GM21737 (cell line): ENCODE data around the gene CYSRT1.
"Not testable (repeated sequence)": the region's sequence is repeated elsewhere in the genome, so short reads cannot be mapped to it uniquely, and the experiment has no call there.

ENCODE experiments used
- ATAC-seq: cut with Tn5 transposase; IDR thresholded peaks from one replicate; pipeline ENCODE4 v1.9.1; 2021; ENCODE audit warnings: mild to moderate bottlenecking, moderate library complexity; ENCODE audit not compliant: unreplicated experiment

CYSRT1 gene

GRCh38 chr9:137247916-137248175 is 22.9 kb downstream of the CYSRT1 start:
- ATAC-seq, result no peak

- ATAC-seq, result no peak
Measured at GRCh38 chr9:137250329-137251193, 25.6 kb downstream of the CYSRT1 start.

- ATAC-seq, result no peak
Measured at GRCh38 chr9:137251194-137251461, 26.2 kb downstream of the CYSRT1 start, which contains the start of gene STPG3. Gene STPG3 (plus strand): TSS chr9:137251286. CDS start chr9:137251287, 1 bp downstream.

GRCh38 chr9:137251490-137252268 is 26.7 kb downstream of the CYSRT1 start:
- ATAC-seq, result no peak

GRCh38 chr9:137252555-137253506 is 27.9 kb downstream of the CYSRT1 start:
- no peak for ATAC-seq

GRCh38 chr9:137253717-137254623 is 29.0 kb downstream of the CYSRT1 start:
- ATAC-seq, result no peak

- ATAC-seq, result peak; percentile 69
Measured at GRCh38 chr9:137254624-137255447, 29.9 kb downstream of the CYSRT1 start, which contains the start of gene NELFB. Gene NELFB (plus strand): TSS chr9:137255327.

GRCh38 chr9:137255448-137256114 is 30.6 kb downstream of the CYSRT1 start:
- no peak for ATAC-seq

GRCh38 chr9:137256362-137256761 is 31.4 kb downstream of the CYSRT1 start:
- no peak for ATAC-seq

- ATAC-seq, result no peak
Measured at GRCh38 chr9:137256856-137257255, 31.9 kb downstream of the CYSRT1 start.

- ATAC-seq, result not testable (repeated sequence)
Measured at GRCh38 chr9:137262173-137262908, 37.4 kb downstream of the CYSRT1 start.

GRCh38 chr9:137262909-137263285 is 37.9 kb downstream of the CYSRT1 start:
- ATAC-seq, result no peak

GRCh38 chr9:137263506-137263905 is 38.5 kb downstream of the CYSRT1 start:
- ATAC-seq, result no peak

GRCh38 chr9:137264067-137264466 is 39.1 kb downstream of the CYSRT1 start:
- ATAC-seq, result no peak

- no peak for ATAC-seq
Measured at GRCh38 chr9:137265496-137266161, 40.7 kb downstream of the CYSRT1 start.

- no peak for ATAC-seq
Measured at GRCh38 chr9:137266162-137266527, 41.2 kb downstream of the CYSRT1 start.

GRCh38 chr9:137266585-137267453 is 41.8 kb downstream of the CYSRT1 start:
- ATAC-seq, result no peak
